DND-41 (cell line): ENCODE results near the gene VPS37C.

ENCODE experiments used
- EZH2 ChIP-seq: IDR thresholded peaks from 3 replicates; pipeline ENCODE4 v1.6.1; 2012; ENCODE audit warnings: borderline replicate concordance, low read depth, mild to moderate bottlenecking, moderate library complexity, low read length, inconsistent platforms; ENCODE audit not compliant: severe bottlenecking
- TF ChIP-seq, protein P1 (sequence below): IDR thresholded peaks from 2 replicates; pipeline ENCODE4 v1.5.1; 2012; ENCODE audit warnings: borderline replicate concordance, low read length, moderate library complexity, mild to moderate bottlenecking; ENCODE audit not compliant: poor library complexity, severe bottlenecking; ENCODE audit errors: extremely low read depth

DNA sequence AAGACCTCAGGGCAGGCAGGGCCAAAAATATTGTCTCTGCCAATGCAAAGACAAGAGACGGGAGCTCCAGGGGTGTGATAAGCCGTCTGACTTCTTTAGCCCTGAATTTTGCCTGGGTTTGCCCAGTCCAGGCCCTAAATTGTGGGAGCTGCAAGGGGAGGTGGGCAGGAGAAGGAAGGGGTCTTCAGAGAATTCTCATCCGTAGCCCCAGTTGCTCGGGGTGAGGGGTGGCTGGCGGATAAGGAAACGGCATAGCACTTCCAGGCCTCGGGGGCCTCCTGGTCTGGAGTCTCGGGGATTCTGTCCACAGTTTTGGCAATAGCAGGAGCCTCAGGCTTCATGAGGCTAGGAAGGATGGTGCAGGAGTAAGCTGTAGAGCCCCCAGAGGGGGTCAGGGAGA, 51.6 kb downstream of the VPS37C start:
- TF ChIP-seq, protein P1, sequence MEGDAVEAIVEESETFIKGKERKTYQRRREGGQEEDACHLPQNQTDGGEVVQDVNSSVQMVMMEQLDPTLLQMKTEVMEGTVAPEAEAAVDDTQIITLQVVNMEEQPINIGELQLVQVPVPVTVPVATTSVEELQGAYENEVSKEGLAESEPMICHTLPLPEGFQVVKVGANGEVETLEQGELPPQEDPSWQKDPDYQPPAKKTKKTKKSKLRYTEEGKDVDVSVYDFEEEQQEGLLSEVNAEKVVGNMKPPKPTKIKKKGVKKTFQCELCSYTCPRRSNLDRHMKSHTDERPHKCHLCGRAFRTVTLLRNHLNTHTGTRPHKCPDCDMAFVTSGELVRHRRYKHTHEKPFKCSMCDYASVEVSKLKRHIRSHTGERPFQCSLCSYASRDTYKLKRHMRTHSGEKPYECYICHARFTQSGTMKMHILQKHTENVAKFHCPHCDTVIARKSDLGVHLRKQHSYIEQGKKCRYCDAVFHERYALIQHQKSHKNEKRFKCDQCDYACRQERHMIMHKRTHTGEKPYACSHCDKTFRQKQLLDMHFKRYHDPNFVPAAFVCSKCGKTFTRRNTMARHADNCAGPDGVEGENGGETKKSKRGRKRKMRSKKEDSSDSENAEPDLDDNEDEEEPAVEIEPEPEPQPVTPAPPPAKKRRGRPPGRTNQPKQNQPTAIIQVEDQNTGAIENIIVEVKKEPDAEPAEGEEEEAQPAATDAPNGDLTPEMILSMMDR: no peak
- no peak for TF ChIP-seq EZH2
